Lung (tissue), 12 donors: Measurements from ENCODE around the gene CIDEB. TPM values are rescaled to one million over a fixed set of nuclear protein-coding genes. Genes with fewer than 3 reads are reported as not detected.

ENCODE experiments used
- ATAC-seq: fragments of 200-7000 bp; cut with Tn5 transposase; one replicate; pipeline ENCODE4 v1.9.1; 2020; ENCODE audit warnings: moderate number of reproducible peaks; ENCODE audit not compliant: insufficient read depth, low FRiP score
- DNase-seq, 3 donors: peaks; one replicate each; pipeline ENCODE4 v3.0.0-alpha.2; 2013 to 2017
- H3K27ac ChIP-seq, 2 donors: one replicate each; pipeline ENCODE4 v1.5.1; 2013; ENCODE audit warnings: mild to moderate bottlenecking in 2 of 2, moderate library complexity in 2 of 2, control low read depth in 1 of 2, inconsistent platforms in 1 of 2, low read depth in 1 of 2, low read length in 1 of 2
- H3K27me3 ChIP-seq, 3 donors: one replicate each; pipeline ENCODE4 v1.5.1; 2013; ENCODE audit warnings: low read length in 2 of 3; ENCODE audit not compliant: control insufficient read depth in 3 of 3, insufficient read depth in 3 of 3
- H3K36me3 ChIP-seq, 4 donors: one replicate each; pipeline ENCODE4 v1.5.1; 2013; ENCODE audit warnings: low read length in 4 of 4, mild to moderate bottlenecking in 1 of 4, moderate library complexity in 1 of 4; ENCODE audit not compliant: control insufficient read depth in 4 of 4, insufficient read depth in 4 of 4
- H3K4me1 ChIP-seq, 5 donors: one replicate each; pipeline ENCODE4 v1.5.1; 2013; ENCODE audit warnings: low read length in 5 of 5, mild to moderate bottlenecking in 2 of 5, moderate library complexity in 1 of 5; ENCODE audit not compliant: control insufficient read depth in 5 of 5, insufficient read depth in 5 of 5
- H3K4me3 ChIP-seq: one replicate; pipeline ENCODE4 v1.5.1; 2013; ENCODE audit warnings: mild to moderate bottlenecking, control low read depth, moderate library complexity
- H3K9ac ChIP-seq, 2 donors: one replicate each; pipeline ENCODE4 v1.5.1; 2013; ENCODE audit warnings: low read length in 2 of 2, control low read depth in 1 of 2; ENCODE audit not compliant: insufficient read depth in 1 of 2
- H3K9me3 ChIP-seq, 4 donors: one replicate each; pipeline ENCODE4 v1.5.1; 2013; ENCODE audit warnings: low read length in 3 of 4, mild to moderate bottlenecking in 1 of 4, moderate library complexity in 1 of 4; ENCODE audit not compliant: control insufficient read depth in 4 of 4, insufficient read depth in 3 of 4
- WGBS, 2 donors: extraction: QIAGEN DNeasy Blood & Tissue Kit; methylation state at CpG; one replicate each; pipeline ENCODE4 v1.1.7; 2013; 5-methylcytosine and 5-hydroxymethylcytosine counted together
- polyA plus RNA-seq, 2 donors: library from polyadenylated mRNA; stranded (reverse); fragments of 200-250 nt; gene quantifications; one replicate each; pipeline ENCODE4 v1.2.1, GENCODE V29; 2013
- total RNA-seq, 2 donors: library from RNA; depleted of rRNA in 1 of 2; stranded (reverse); fragments of >200 nt in 1 of 2; gene quantifications; one replicate each; pipeline ENCODE4 v1.2.1, GENCODE V29; 2014 to 2021
- TF ChIP-seq, protein P1 (sequence below): IDR thresholded peaks from 2 replicates; pipeline ENCODE4 v1.5.1; 2012; ENCODE audit warnings: mild to moderate bottlenecking; ENCODE audit errors: control extremely low read depth, extremely low read depth
- donor health status: control.
- donor health status: control.
- donor health status: Bipolar disorder and iron deficiency.
- donor health status: healthy.
- donor health status: DM: yes; HTN: yes; CAD: no.

Gene CIDEB
- total and polyA plus RNA-seq, 4 donors: 8.3 to 19.7 (median 14.2) TPM

GRCh38 chr14:24309538-24310264, 1.9 kb upstream of the CIDEB start, which contains the start of gene LTB4R2:
TSS of gene LTB4R2 (plus strand) at chr14:24310140. CDS start at chr14:24310665, 525 bp downstream.
- Histone ChIP-seq H3K9ac (no peak within 1 kb of the TSS), H3K4me3 (peak within 1 kb of the TSS; percentile 42), H3K27me3 (no peaks in the 10 kb centered on the region), H3K9me3 (no peaks in the 10 kb centered on the region), H3K4me1 (peaks cover 4 to 34% (median 9%) of the 10 kb centered on the region in 5 donors), H3K36me3 (peaks cover 2 to 26% (median 21%) of the 10 kb centered on the region in 4 donors), H3K27ac (peak within 1 kb of the TSS; percentile 55 to 92)
- 67 to 75% methylated on average over 5 of the region's 5 CpGs for WGBS, 2 donors
- ATAC-seq: no peak
- DNase-seq: no peak
- TF ChIP-seq, protein P1, sequence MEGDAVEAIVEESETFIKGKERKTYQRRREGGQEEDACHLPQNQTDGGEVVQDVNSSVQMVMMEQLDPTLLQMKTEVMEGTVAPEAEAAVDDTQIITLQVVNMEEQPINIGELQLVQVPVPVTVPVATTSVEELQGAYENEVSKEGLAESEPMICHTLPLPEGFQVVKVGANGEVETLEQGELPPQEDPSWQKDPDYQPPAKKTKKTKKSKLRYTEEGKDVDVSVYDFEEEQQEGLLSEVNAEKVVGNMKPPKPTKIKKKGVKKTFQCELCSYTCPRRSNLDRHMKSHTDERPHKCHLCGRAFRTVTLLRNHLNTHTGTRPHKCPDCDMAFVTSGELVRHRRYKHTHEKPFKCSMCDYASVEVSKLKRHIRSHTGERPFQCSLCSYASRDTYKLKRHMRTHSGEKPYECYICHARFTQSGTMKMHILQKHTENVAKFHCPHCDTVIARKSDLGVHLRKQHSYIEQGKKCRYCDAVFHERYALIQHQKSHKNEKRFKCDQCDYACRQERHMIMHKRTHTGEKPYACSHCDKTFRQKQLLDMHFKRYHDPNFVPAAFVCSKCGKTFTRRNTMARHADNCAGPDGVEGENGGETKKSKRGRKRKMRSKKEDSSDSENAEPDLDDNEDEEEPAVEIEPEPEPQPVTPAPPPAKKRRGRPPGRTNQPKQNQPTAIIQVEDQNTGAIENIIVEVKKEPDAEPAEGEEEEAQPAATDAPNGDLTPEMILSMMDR: no peak

GRCh38 chr14:24308342-24309124, 756 bp upstream of the CIDEB start:
- no peaks in the 10 kb centered on the region for H3K9me3 ChIP-seq
- H3K4me1 ChIP-seq: peaks cover 4 to 26% (median 9%) of the 10 kb centered on the region in 5 donors
- H3K27ac ChIP-seq: no peak overlapping the region
- DNase-seq (no peak), ATAC-seq (no peak)
- 78 to 85% methylated on average over 7 of the region's 7 CpGs for WGBS, 2 donors
- H3K9ac ChIP-seq: no peak overlapping the region
- TF ChIP-seq, protein P1: no peak
- no peaks in the 10 kb centered on the region for H3K27me3 ChIP-seq
- H3K36me3 ChIP-seq: peaks cover 11 to 36% (median 32%) of the 10 kb centered on the region in 4 donors
- no peak overlapping the region for H3K4me3 ChIP-seq

DNA sequence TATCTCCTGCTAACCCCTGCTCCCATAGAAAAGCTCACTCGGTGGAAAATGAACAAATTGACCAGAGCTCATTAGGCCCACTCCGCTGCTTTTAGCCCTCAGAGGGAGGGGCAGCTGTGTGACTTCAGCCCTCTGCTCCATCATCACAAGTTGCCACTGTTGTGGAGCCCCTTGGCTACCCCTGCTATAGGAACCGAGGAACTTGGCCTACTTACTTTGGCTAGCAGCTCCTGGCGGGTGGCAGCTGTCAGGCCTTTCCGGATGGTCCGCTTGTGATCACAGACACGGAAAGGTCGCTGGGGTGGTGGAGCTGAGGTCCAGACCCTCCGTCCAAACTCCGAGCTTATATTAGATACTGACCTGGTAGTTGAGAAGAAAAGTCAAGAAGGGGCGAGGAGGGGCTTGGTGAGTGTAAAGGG, 612 bp downstream of the CIDEB start:
- no peak for DNase-seq
- WGBS, 2 donors: 85 to 87% methylated on average over 11 of the region's 11 CpGs
- Histone ChIP-seq H3K9me3 (no peaks in the 10 kb centered on the region), H3K27me3 (no peaks in the 10 kb centered on the region), H3K4me1 (peaks cover 4 to 23% (median 9%) of the 10 kb centered on the region in 5 donors), H3K27ac (no peak overlapping the region), H3K36me3 (peaks cover 11 to 50% (median 43%) of the 10 kb centered on the region in 4 donors), H3K4me3 (no peak overlapping the region), H3K9ac (no peak overlapping the region)
- no peak for ATAC-seq
- TF ChIP-seq, protein P1: no peak
